Ecto neural progenitor cell (in vitro differentiated cells): ENCODE results near the gene FANCM.
"Not testable (repeated sequence)": the region's sequence is repeated elsewhere in the genome, so short reads cannot be mapped to it uniquely, and the experiment has no call there.

Experiments used
- DNase-seq: peaks from one replicate; pipeline ENCODE4 v3.0.0-alpha.2; 2018; ENCODE audit warnings: low spot score

FANCM gene

GRCh38 chr14:45144658-45145057 lies 8.9 kb downstream of the FANCM start:
- DNase-seq = no peak

GRCh38 chr14:45145214-45145613 lies 9.5 kb downstream of the FANCM start:
- DNase-seq = no peak

- DNase-seq = no peak
Observed at GRCh38 chr14:45149602-45150001, 13.9 kb downstream of the FANCM start.

- no peak for DNase-seq
Observed at GRCh38 chr14:45150386-45150890, 14.7 kb downstream of the FANCM start.

- DNase-seq = no peak
Observed at GRCh38 chr14:45156067-45156466, 20.3 kb downstream of the FANCM start.

- no peak for DNase-seq
Observed at GRCh38 chr14:45169906-45170305, 34.2 kb downstream of the FANCM start.

GRCh38 chr14:45177076-45177475 lies 41.3 kb downstream of the FANCM start:
- DNase-seq = no peak

- DNase-seq = no peak
Observed at GRCh38 chr14:45181329-45181728, 45.6 kb downstream of the FANCM start.

GRCh38 chr14:45181806-45182205 lies 46.1 kb downstream of the FANCM start:
- DNase-seq = no peak

GRCh38 chr14:45185100-45185814 lies 49.5 kb downstream of the FANCM start:
- DNase-seq = no peak

GRCh38 chr14:45194964-45195363 lies 59.2 kb downstream of the FANCM start:
- no peak for DNase-seq

- DNase-seq = no peak
Observed at GRCh38 chr14:45198551-45198950, 62.8 kb downstream of the FANCM start.

GRCh38 chr14:45199230-45199629 lies 63.5 kb downstream of the FANCM start:
- no peak for DNase-seq

- DNase-seq = no peak
Observed at GRCh38 chr14:45201905-45202304, 66.2 kb downstream of the FANCM start.

GRCh38 chr14:45204241-45204640 lies 68.5 kb downstream of the FANCM start:
- no peak for DNase-seq

GRCh38 chr14:45210159-45210558 lies 74.4 kb downstream of the FANCM start:
- DNase-seq = no peak

- DNase-seq = no peak
Observed at GRCh38 chr14:45211295-45211694, 75.6 kb downstream of the FANCM start.

GRCh38 chr14:45212231-45212630 lies 76.5 kb downstream of the FANCM start:
- DNase-seq = no peak

- not testable (repeated sequence) for DNase-seq
Observed at GRCh38 chr14:45213716-45214115, 78.0 kb downstream of the FANCM start.

- not testable (repeated sequence) for DNase-seq
Observed at GRCh38 chr14:45214341-45214740, 78.6 kb downstream of the FANCM start.

GRCh38 chr14:45222485-45223262 lies 86.9 kb downstream of the FANCM start:
- DNase-seq = no peak

- DNase-seq = no peak
Observed at GRCh38 chr14:45227566-45227965, 91.8 kb downstream of the FANCM start.

- no peak for DNase-seq
Observed at GRCh38 chr14:45238988-45239387, 103.3 kb downstream of the FANCM start.
